Adrenal gland (tissue), 12 donors: ENCODE data around the gene MPHOSPH10. TPM values are rescaled to one million over a fixed set of nuclear protein-coding genes. Genes with fewer than 3 reads are reported as not detected.
A peak's percentile ranks its signal among the peaks of the same experiment; 100 is the strongest.

ENCODE experiments used
- DNase-seq, 7 donors: peaks; one replicate each; pipeline ENCODE4 v3.0.0-alpha.2; 2019 to 2020
- H3K27ac ChIP-seq, 5 donors: fragments of 200-600 bp; sonication (generic) in 4 of 5; 1 replicate in 3 of 5; 2 replicates in 2 of 5; pipeline versions ENCODE4 v1.5.1 to v1.8.0; 2016 to 2020; ENCODE audit warnings: mild to moderate bottlenecking in 1 of 5
- H3K27me3 ChIP-seq: fragments of 200-600 bp; 2 replicates; pipeline ENCODE4 v1.8.0; 2021
- H3K36me3 ChIP-seq, 2 donors: fragments of 200-600 bp; replicated peaks in 1 of 2; 1 replicate in 1 of 2; 2 replicates in 1 of 2; pipeline versions ENCODE4 v1.5.1 to v1.8.0; 2018 to 2022
- H3K4me1 ChIP-seq, 2 donors: fragments of 200-600 bp; replicated peaks in 1 of 2; 1 replicate in 1 of 2; 2 replicates in 1 of 2; pipeline versions ENCODE4 v1.5.1 to v1.8.0; 2018 to 2021
- H3K4me3 ChIP-seq, 4 donors: fragments of 200-600 bp; sonication (generic) in 3 of 4; one replicate each; pipeline ENCODE4 v1.5.1; 2016 to 2018
- H3K9me3 ChIP-seq, 3 donors: fragments of 200-600 bp; sonication (generic) in 1 of 3; replicated peaks in 1 of 3; 1 replicate in 2 of 3; 2 replicates in 1 of 3; pipeline versions ENCODE4 v1.5.1 to v1.8.0; 2016 to 2021
- POLR2A ChIP-seq, 2 donors: fragments of 450-650 bp; IDR thresholded peaks; one replicate each; pipeline ENCODE4 v1.6.1; 2017; ENCODE audit warnings: antibody characterized with exemption in 2 of 2, mild to moderate bottlenecking in 2 of 2, moderate library complexity in 1 of 2
- WGBS, 4 donors: extraction: QIAGEN DNeasy Blood & Tissue Kit in 2 of 4; methylation state at CpG; one replicate each; pipeline versions ENCODE4 v1.1.5 to v1.1.7; 2013 to 2017; 5-methylcytosine and 5-hydroxymethylcytosine counted together
- intact Hi-C, 2 donors: fragments of 100-400 bp; cut with DNase I; formaldehyde crosslinking; loops; one replicate each; pipeline versions ENCODE4 v1.14.1 to v1.15.0; 2022 to 2023
- polyA plus RNA-seq, 3 donors: library from polyadenylated mRNA; stranded (reverse); fragments of 200-250 nt in 2 of 3; fragments of 350-450 nt in 1 of 3; fragmentation: Illumina TruSeq in 1 of 3; extraction: RNeasy Lipid Tissue Mini Kit (QIAGEN cat#74804) in 1 of 3; gene quantifications; one replicate each; pipeline ENCODE4 v1.2.3, GENCODE V29; 2013 to 2014
- small RNA-seq, 2 donors: library from RNA; depleted of rRNA; stranded (forward); fragments of <200 nt; gene quantifications; one replicate each; pipeline ENCODE3, GENCODE V24; 2016
- total RNA-seq, 9 donors: library from RNA; depleted of rRNA in 4 of 9; stranded (reverse); fragments of >200 nt in 4 of 9; fragments of 120-200 nt in 1 of 9; fragmentation: NEBNext Ultra II Directional in 1 of 9; extraction: Animal tissue kit (Norgen Biotek cat#: 25700) in 1 of 9; gene quantifications; one replicate each; pipeline versions ENCODE4 v1.1.0 to v1.2.4, GENCODE V29; 2013 to 2023
- TF ChIP-seq, protein P1 (sequence below), 6 experiments: fragments of 450-650 bp in 4 of 6; fragments of 200-600 bp in 2 of 6; sonication (generic) in 1 of 6; IDR thresholded peaks; 1 replicate in 5 of 6; 2 replicates in 1 of 6; pipeline versions ENCODE4 v1.5.1 to v1.8.0; 2016 to 2021; ENCODE audit warnings: antibody characterized with exemption in 6 of 6, mild to moderate bottlenecking in 2 of 6, moderate library complexity in 1 of 6
- donor health status: healthy with polysubstance abuse.
- donor health status: Bipolar disorder and iron deficiency.
- donor health status: DM: yes; HTN: yes; CAD: no.
- donor health status: DM: no; HTN: no; CAD: no.
- donor health status: DM: no; HTN: no; CAD: no.
- donor health status: DM: yes; HTN: yes; CAD: no.

MPHOSPH10 gene
- total and polyA plus RNA-seq, 12 donors = 9.4 to 62.1 (median 28.8) TPM

DNA sequence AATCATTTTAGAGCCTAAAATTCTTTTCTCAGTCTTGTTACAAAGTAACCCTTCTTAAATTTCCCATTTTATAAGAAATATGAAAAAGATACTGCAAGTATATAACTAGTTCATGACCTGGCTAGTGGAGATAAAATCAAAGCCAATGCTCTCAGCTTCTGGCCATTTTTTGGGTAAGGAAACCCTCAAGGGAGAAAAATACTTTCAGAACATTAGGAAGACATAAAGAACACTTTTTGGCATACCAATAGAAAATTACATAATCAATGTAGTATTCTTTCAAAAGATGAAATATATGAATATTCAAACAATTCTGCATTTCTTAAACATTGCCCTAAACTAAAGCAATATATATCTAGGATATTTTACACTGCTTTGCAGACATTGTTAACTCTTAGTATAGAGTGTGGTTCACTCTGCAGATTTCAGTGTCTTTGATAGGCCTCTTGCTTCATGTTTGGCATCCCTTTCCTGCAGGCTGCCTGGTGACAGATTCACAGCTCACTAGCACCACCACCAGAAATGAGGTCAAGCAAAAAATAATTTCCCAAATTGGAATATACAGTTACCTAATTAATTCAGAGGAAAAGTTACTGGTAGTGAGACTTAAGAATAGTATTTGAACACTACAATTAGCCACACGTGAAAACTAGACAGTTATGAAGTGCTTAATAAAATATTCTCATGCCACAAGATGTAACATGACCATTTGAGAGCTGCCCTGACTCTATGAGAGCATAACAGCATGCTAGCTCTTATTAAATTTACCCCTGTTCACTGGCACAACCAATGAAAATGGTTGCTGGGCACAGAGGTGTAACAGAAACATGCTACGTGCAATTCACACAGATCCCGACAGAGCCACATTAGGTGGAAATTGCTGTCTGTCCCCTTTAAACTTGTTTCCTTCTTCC, 60.5 kb downstream of the MPHOSPH10 start:
- H3K36me3 ChIP-seq = no peaks in the 10 kb centered on the region
- no peaks in the 10 kb centered on the region for H3K4me1 ChIP-seq
- no peak overlapping the region for H3K27ac ChIP-seq
- intact Hi-C loops = no loop called here
- no peak overlapping the region for H3K4me3 ChIP-seq
- 33 to 75% (median 71%) methylated on average over 1 to 3 of the region's 3 CpGs for WGBS, 4 donors
- TF ChIP-seq, protein P1, sequence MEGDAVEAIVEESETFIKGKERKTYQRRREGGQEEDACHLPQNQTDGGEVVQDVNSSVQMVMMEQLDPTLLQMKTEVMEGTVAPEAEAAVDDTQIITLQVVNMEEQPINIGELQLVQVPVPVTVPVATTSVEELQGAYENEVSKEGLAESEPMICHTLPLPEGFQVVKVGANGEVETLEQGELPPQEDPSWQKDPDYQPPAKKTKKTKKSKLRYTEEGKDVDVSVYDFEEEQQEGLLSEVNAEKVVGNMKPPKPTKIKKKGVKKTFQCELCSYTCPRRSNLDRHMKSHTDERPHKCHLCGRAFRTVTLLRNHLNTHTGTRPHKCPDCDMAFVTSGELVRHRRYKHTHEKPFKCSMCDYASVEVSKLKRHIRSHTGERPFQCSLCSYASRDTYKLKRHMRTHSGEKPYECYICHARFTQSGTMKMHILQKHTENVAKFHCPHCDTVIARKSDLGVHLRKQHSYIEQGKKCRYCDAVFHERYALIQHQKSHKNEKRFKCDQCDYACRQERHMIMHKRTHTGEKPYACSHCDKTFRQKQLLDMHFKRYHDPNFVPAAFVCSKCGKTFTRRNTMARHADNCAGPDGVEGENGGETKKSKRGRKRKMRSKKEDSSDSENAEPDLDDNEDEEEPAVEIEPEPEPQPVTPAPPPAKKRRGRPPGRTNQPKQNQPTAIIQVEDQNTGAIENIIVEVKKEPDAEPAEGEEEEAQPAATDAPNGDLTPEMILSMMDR (IDR thresholded peaks at IDR 0.05) = peak in 5 of 6 experiments; percentile 10 to 40 (median 31)
- no peak for TF ChIP-seq POLR2A (IDR thresholded peaks at IDR 0.05)
- no peaks in the 10 kb centered on the region for H3K9me3 ChIP-seq
- peak in 5 of 7 donors; percentile 13 to 54 (median 28) for DNase-seq
- no peaks in the 10 kb centered on the region for H3K27me3 ChIP-seq

DNA sequence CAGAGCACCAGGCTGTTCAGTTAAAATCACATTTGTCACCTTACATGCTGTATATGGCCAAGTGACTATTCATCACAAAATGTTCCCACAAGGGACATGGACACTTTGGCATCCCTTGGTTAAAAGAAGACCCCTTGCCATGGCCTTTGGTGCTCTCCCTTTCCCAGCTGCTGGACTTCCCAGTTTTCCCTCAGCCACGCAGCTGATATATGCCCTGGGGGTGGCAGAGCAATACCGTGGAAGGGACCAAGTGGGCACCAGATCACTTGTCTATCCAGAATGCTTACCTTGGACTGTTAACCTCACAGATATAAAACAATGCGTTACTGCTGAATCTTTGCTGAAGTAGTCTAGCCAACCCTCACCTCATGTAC, 61.1 kb downstream of the MPHOSPH10 start:
- TF ChIP-seq, protein P1 (IDR thresholded peaks at IDR 0.05) = no peak
- no peak for TF ChIP-seq POLR2A (IDR thresholded peaks at IDR 0.05)
- 60 to 83% (median 72%) methylated on average over 3 of the region's 3 CpGs for WGBS, 4 donors
- no peaks in the 10 kb centered on the region for H3K9me3 ChIP-seq
- H3K4me1 ChIP-seq = no peaks in the 10 kb centered on the region
- H3K4me3 ChIP-seq = no peak overlapping the region
- no peak overlapping the region for H3K27ac ChIP-seq
- no peak for DNase-seq
- intact Hi-C loops = no loop called here
- no peaks in the 10 kb centered on the region for H3K36me3 ChIP-seq
- H3K27me3 ChIP-seq = no peaks in the 10 kb centered on the region

Small RNAs within 50 kb of the gene (small RNA-seq; reads per million reads assigned to genes)
- gene AC007881.1 = 0 reads per million in 2 donors

Other genes starting within 250 kb of the MPHOSPH10 start
- gene VAX2, start 230.1 kb upstream of the MPHOSPH10 start, total RNA-seq = 1 to 10 TPM in 3 of 9 donors, under 1 TPM in 3, not detected in 3; 0.35 to 4.9 (median 0.93) TPM
- 1 to 10 TPM in 2 of 3 donors, not detected in 1; 2.5 to 3.0 TPM for gene VAX2, start 230.1 kb upstream of the MPHOSPH10 start, polyA plus RNA-seq
- gene ATP6V1B1, start 194.7 kb upstream of the MPHOSPH10 start, total RNA-seq = 1 to 10 TPM in 1 of 9 donors, under 1 TPM in 4, not detected in 4; 0.14 to 1.3 (median 0.58) TPM
- 1 to 10 TPM in 2 of 3 donors, under 1 TPM in 1; 0.27 to 4.6 (median 1.9) TPM for gene ATP6V1B1, start 194.7 kb upstream of the MPHOSPH10 start, polyA plus RNA-seq
- 1 to 10 TPM in 7 of 9 donors, under 1 TPM in 1, not detected in 1; 0.61 to 3.7 (median 2.1) TPM for gene ANKRD53, start 152.0 kb upstream of the MPHOSPH10 start, total RNA-seq
- gene ANKRD53, start 152.0 kb upstream of the MPHOSPH10 start, polyA plus RNA-seq = 1 to 10 TPM; 1.5 to 5.1 (median 4.3) TPM
- 10 to 100 TPM; 20.0 to 96.6 (median 58.6) TPM for gene TEX261, start 135.8 kb upstream of the MPHOSPH10 start, total RNA-seq
- gene TEX261, start 135.8 kb upstream of the MPHOSPH10 start, polyA plus RNA-seq = 10 to 100 TPM; 17.9 to 95.2 (median 23.3) TPM
- gene NAGK, start 62.0 kb upstream of the MPHOSPH10 start, total RNA-seq = 100 to 1,000 TPM in 3 of 9 donors, 10 to 100 TPM in 6; 56.8 to 144 (median 83.3) TPM
- 100 to 1,000 TPM in 2 of 3 donors, 10 to 100 TPM in 1; 71.7 to 262 (median 203) TPM for gene NAGK, start 62.0 kb upstream of the MPHOSPH10 start, polyA plus RNA-seq
- 10 to 100 TPM; 20.1 to 44.8 (median 32.6) TPM for gene MCEE, start 405 bp upstream of the MPHOSPH10 start, total RNA-seq
- 10 to 100 TPM; 24.7 to 50.7 (median 26.8) TPM for gene MCEE, start 405 bp upstream of the MPHOSPH10 start, polyA plus RNA-seq
- 1 to 10 TPM in 7 of 9 donors, under 1 TPM in 2; 0.54 to 5.9 (median 3.2) TPM for gene PAIP2B, start 96.5 kb downstream of the MPHOSPH10 start, total RNA-seq
- 1 to 10 TPM in 2 of 3 donors, under 1 TPM in 1; 0.98 to 2.1 (median 1.0) TPM for gene PAIP2B, start 96.5 kb downstream of the MPHOSPH10 start, polyA plus RNA-seq
- gene ZNF638, start 201.1 kb downstream of the MPHOSPH10 start, total RNA-seq = 100 to 1,000 TPM in 6 of 9 donors, 10 to 100 TPM in 3; 60.1 to 216 (median 111) TPM
- 100 to 1,000 TPM in 2 of 3 donors, 10 to 100 TPM in 1; 80.8 to 525 (median 213) TPM for gene ZNF638, start 201.1 kb downstream of the MPHOSPH10 start, polyA plus RNA-seq